Measurements from ENCODE around the gene CALCOCO1. TPM values are rescaled to one million over a fixed set of nuclear protein-coding genes. Genes with fewer than 3 reads are reported as not detected.
A peak's percentile ranks its signal among the peaks of the same experiment; 100 is the strongest.

The CALCOCO1 gene
- total and polyA plus RNA-seq, 9 donors, result 52.2 to 202 (median 142) TPM

- Histone ChIP-seq H3K27me3 (no peaks in the 10 kb centered on the region), H3K4me1 (ENCODE audit: insufficient read depth) (no peaks in the 10 kb centered on the region), H3K36me3 (no peaks in the 10 kb centered on the region), H3K9me3 (no peaks in the 10 kb centered on the region), H3K27ac (no peak overlapping the region), H3K4me3 (no peak overlapping the region)
- TF ChIP-seq POLR2A (IDR thresholded peaks at IDR 0.05), result no peak
- TF ChIP-seq, protein P1, sequence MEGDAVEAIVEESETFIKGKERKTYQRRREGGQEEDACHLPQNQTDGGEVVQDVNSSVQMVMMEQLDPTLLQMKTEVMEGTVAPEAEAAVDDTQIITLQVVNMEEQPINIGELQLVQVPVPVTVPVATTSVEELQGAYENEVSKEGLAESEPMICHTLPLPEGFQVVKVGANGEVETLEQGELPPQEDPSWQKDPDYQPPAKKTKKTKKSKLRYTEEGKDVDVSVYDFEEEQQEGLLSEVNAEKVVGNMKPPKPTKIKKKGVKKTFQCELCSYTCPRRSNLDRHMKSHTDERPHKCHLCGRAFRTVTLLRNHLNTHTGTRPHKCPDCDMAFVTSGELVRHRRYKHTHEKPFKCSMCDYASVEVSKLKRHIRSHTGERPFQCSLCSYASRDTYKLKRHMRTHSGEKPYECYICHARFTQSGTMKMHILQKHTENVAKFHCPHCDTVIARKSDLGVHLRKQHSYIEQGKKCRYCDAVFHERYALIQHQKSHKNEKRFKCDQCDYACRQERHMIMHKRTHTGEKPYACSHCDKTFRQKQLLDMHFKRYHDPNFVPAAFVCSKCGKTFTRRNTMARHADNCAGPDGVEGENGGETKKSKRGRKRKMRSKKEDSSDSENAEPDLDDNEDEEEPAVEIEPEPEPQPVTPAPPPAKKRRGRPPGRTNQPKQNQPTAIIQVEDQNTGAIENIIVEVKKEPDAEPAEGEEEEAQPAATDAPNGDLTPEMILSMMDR (IDR thresholded peaks at IDR 0.05), result no peak
- WGBS, 3 donors, result 28 to 53% (median 52%) methylated on average over 1 of the region's 1 CpG
- no peak for DNase-seq
- intact Hi-C loops (cut with DNase I), result loop anchor here in 1 of 4 donors (10.0 kb wide), 1 partner anchor 509 kb away; no protein-coding TSS in a partner anchor
Observed at GRCh38 chr12:53706080-53706479, 21.2 kb downstream of the CALCOCO1 start.

DNA sequence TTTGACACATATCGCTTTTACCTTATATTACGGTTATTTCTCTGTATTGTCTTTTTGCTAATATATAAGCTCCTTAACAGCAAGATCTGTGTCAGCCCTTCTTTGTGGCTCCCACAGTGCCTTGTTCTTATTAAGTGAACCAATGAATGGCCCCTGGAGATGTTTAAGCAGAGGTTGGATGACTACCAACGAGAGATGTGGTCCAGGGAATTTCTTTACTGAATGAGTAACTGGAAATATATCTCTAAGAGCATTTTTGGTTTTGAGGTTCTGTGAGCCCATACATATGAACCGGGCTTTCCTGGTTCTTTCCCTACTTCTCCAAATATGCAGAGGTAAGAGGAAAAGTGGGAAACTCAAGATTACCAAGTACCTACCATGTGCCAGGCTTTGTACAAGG is 23.5 kb downstream of the CALCOCO1 start:
- WGBS, 3 donors, result 69 to 72% (median 72%) methylated on average over 4 of the region's 4 CpGs
- Histone ChIP-seq H3K27me3 (no peaks in the 10 kb centered on the region), H3K4me3 (no peak overlapping the region), H3K36me3 (no peaks in the 10 kb centered on the region), H3K9me3 (no peaks in the 10 kb centered on the region), H3K4me1 (ENCODE audit: insufficient read depth) (no peaks in the 10 kb centered on the region), H3K27ac (no peak overlapping the region)
- intact Hi-C loops (cut with DNase I), result loop anchor here (2.0 to 10.0 kb wide), 4 partner anchors 39 to 511 kb away; no protein-coding TSS in a partner anchor
- DNase-seq, result no peak
- TF ChIP-seq POLR2A (IDR thresholded peaks at IDR 0.05), result no peak
- TF ChIP-seq, protein P1 (IDR thresholded peaks at IDR 0.05), result no peak
- TF ChIP-seq EP300 (IDR thresholded peaks at IDR 0.05), result no peak

DNA sequence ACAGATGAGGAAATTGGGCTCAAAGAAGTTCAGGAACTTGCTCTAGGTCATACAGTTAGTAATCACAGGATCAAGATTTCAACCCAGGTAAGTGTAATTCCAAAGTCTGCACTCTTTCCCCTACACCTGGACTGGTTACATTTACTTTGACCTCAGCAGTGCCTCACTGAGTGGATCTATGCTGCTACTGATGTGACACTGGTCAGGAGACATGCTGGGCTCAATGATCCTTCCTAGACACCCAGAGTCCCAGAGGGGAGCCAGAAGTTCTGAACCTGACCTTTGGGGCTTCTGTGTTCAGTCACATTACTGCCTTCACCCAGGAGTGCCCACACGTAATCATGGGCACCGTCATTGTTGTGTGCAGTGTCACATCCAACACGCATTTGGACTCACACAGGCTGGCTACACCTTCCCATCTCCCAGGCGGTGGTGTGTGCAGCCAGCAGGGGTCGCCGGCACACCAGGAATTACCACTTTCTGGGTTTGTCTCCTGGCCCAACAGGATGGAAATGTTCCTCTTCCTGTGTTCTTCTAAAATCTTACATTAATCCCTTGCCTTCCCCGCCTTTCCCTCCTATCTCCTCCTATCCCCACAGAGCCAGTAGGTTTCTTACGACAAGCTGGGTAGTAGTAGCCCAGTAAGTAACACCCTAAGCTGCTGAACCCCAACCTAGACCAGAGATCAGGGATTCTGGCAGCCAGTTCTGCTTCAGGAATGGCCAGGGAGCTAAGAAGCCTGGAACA is 25.6 kb downstream of the CALCOCO1 start:
- 3 to 7% (median 4%) methylated on average over 8 of the region's 8 CpGs for WGBS, 3 donors
- Histone ChIP-seq H3K4me1 (ENCODE audit: insufficient read depth) (no peaks in the 10 kb centered on the region), H3K9me3 (no peaks in the 10 kb centered on the region), H3K4me3 (no peak overlapping the region), H3K27ac (no peak overlapping the region), H3K27me3 (no peaks in the 10 kb centered on the region), H3K36me3 (no peaks in the 10 kb centered on the region)
- DNase-seq, result peak; percentile 69 to 90 (median 84)
- no peak for TF ChIP-seq POLR2A (IDR thresholded peaks at IDR 0.05)
- TF ChIP-seq, protein P1 (IDR thresholded peaks at IDR 0.05), result peak; percentile 53 to 82 (median 72)
- intact Hi-C loops (cut with DNase I), result loop anchor here (2.0 to 10.0 kb wide), 4 partner anchors 41 to 513 kb away; no protein-coding TSS in a partner anchor

GRCh38 chr12:53700567-53700966 is 26.7 kb downstream of the CALCOCO1 start:
- no peaks in the 10 kb centered on the region for H3K27me3 ChIP-seq
- no peaks in the 10 kb centered on the region for H3K9me3 ChIP-seq

More at GRCh38 chr12:53700567-53700966, 26.7 kb downstream of the CALCOCO1 start:
- Histone ChIP-seq H3K4me1 (ENCODE audit: insufficient read depth) (no peaks in the 10 kb centered on the region), H3K36me3 (no peaks in the 10 kb centered on the region), H3K4me3 (no peak overlapping the region), H3K27ac (no peak overlapping the region)
- no peak for TF ChIP-seq EP300 (IDR thresholded peaks at IDR 0.05)
- no peak for TF ChIP-seq POLR2A (IDR thresholded peaks at IDR 0.05)
- TF ChIP-seq, protein P1 (IDR thresholded peaks at IDR 0.05), result no peak
- 39 to 59% (median 42%) methylated on average over 6 of the region's 6 CpGs for WGBS, 3 donors
- no peak for DNase-seq
- intact Hi-C loops (cut with DNase I), result loop anchor here in 2 of 4 donors (5.0 to 10.0 kb wide), 2 partner anchors 42 to 514 kb away; no protein-coding TSS in a partner anchor
